Fibroblast of pulmonary artery (primary cell): Measurements from ENCODE around the gene RNF111.

Experiments
- DNase-seq: peaks from one replicate; pipeline ENCODE4 v3.0.0-alpha.2; 2010; ENCODE audit warnings: low read depth
- H3K4me3 ChIP-seq: replicated peaks from 2 replicates; pipeline ENCODE4 v1.5.1; 2011; ENCODE audit warnings: low read depth, mild to moderate bottlenecking, control low read depth, low read length, moderate library complexity
- CTCF ChIP-seq: IDR thresholded peaks from 2 replicates; pipeline ENCODE4 v1.5.1; 2011; ENCODE audit warnings: mild to moderate bottlenecking, control low read depth, low read length, inconsistent platforms; ENCODE audit errors: missing control alignments

RNF111 gene

GRCh38 chr15:59051873-59052861, 64.7 kb downstream of the RNF111 start:
- no peak for DNase-seq
- H3K4me3 ChIP-seq, result no peak overlapping the region
- TF ChIP-seq CTCF, result no peak

GRCh38 chr15:59052915-59053407, 65.5 kb downstream of the RNF111 start:
- DNase-seq, result no peak
- no peak for TF ChIP-seq CTCF
- H3K4me3 ChIP-seq, result no peak overlapping the region

- no peak for TF ChIP-seq CTCF
- no peak overlapping the region for H3K4me3 ChIP-seq
- DNase-seq, result no peak
These were observed 66.0 kb downstream of the RNF111 start for GRCh38 chr15:59053482-59053881.

- no peak overlapping the region for H3K4me3 ChIP-seq
- no peak for TF ChIP-seq CTCF
These were observed 71.7 kb downstream of the RNF111 start for GRCh38 chr15:59059076-59059597.

GRCh38 chr15:59060348-59060747, 72.9 kb downstream of the RNF111 start:
- H3K4me3 ChIP-seq, result no peak overlapping the region
- no peak for TF ChIP-seq CTCF
- no peak for DNase-seq

More at GRCh38 chr15:59059076-59059597, 71.7 kb downstream of the RNF111 start:
- no peak for DNase-seq

- peak; percentile 16 for DNase-seq
- no peak overlapping the region for H3K4me3 ChIP-seq
- no peak for TF ChIP-seq CTCF
These were observed 75.6 kb downstream of the RNF111 start for GRCh38 chr15:59063042-59063441.
